Astrocyte of the spinal cord (primary cell): ENCODE results near the gene UTP20.

Experiments
- DNase-seq: peaks from one replicate; pipeline ENCODE4 v3.0.0; 2011; ENCODE audit warnings: low read depth, low spot score
- H3K4me3 ChIP-seq: 2 replicates; pipeline ENCODE4 v1.5.1; 2011; ENCODE audit warnings: low read depth, mild to moderate bottlenecking, low read length, moderate library complexity
- CTCF ChIP-seq: IDR thresholded peaks from 2 replicates; pipeline ENCODE4 v1.5.1; 2012; ENCODE audit warnings: low read depth, mild to moderate bottlenecking, low read length, inconsistent platforms
- in situ Hi-C: cut with HindIII; loops from 2 replicates; pipeline ENCODE4 v1.10.0; 2017; ENCODE audit warnings: low sequenced_read_pairs

The UTP20 gene

DNA sequence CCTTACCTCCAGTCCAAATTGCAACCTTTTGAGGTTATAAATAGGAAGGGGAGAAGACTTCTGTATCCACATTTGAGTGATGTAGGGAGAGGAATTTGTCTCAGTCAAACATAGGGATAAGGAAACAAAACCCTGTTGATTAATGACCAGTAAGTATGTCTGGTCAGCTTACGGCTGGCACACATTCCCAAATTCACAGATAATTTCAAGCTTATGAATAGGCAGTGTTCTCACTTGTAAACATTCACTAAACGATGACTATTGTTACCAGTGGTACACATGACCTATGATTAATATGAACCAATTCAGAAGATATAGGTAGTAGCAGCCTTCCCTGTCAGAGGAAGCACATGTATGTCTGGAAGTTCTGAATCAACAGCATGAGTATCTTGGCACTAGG lies 36.8 kb upstream of the UTP20 start:
- no peak for DNase-seq
- no peak overlapping the region for H3K4me3 ChIP-seq
- in situ Hi-C loops = no loop called here
- no peak for TF ChIP-seq CTCF

DNA sequence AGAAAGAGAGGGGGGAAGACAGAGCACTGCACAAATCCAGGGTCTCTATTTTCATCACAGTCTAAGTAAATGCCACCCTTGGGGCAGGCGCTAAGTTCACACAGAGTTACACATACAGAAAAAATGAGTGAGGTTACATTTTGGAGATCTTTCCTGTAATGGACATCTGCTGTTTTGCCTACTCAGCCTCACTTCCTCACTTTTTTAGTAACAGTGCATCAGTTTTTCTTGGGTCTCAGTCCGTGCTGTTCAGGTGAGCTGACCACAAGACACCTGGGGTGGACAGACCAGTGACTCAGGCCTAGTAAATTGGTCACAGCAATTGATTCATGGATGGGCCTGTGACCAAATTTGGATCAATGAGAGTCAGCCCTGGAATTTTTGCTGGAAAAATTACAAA lies 36.3 kb upstream of the UTP20 start:
- in situ Hi-C loops = no loop called here
- no peak for TF ChIP-seq CTCF
- no peak overlapping the region for H3K4me3 ChIP-seq
- DNase-seq = no peak

GRCh38 chr12:101256266-101256665 lies 23.6 kb upstream of the UTP20 start:
- H3K4me3 ChIP-seq = no peak overlapping the region
- DNase-seq = no peak
- TF ChIP-seq CTCF = no peak
- in situ Hi-C loops = no loop called here

DNA sequence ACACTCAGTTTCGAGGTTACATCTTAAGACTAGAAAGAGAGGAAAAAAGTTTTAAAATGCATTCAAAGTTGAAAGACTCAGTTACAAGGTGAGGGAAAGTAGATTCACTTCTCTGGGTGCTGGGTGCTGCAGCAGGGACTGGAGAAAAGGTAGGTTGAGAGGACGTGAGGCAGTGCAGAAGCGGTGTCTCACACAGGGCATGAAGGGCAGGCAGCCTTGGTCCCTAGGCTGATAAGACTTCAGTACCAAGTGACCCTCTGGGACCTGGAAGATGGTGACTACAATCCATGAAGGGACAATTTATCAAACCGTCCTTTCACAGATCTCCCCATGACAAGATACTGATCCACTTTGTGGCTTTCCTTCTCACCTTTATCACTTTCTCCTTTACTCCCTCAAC lies 22.5 kb upstream of the UTP20 start:
- H3K4me3 ChIP-seq = no peak overlapping the region
- TF ChIP-seq CTCF = no peak
- in situ Hi-C loops = no loop called here
- DNase-seq = no peak

GRCh38 chr12:101267111-101267510 lies 12.8 kb upstream of the UTP20 start:
- H3K4me3 ChIP-seq = no peak overlapping the region
- no peak for DNase-seq
- no peak for TF ChIP-seq CTCF
- in situ Hi-C loops = no loop called here

- in situ Hi-C loops = no loop called here
- TF ChIP-seq CTCF = no peak
- no peak for DNase-seq
- no peak overlapping the region for H3K4me3 ChIP-seq
Observed at GRCh38 chr12:101276433-101276832, 3.5 kb upstream of the UTP20 start.

GRCh38 chr12:101277443-101277842 lies 2.5 kb upstream of the UTP20 start:
- in situ Hi-C loops = no loop called here
- DNase-seq = no peak
- H3K4me3 ChIP-seq = no peak overlapping the region
- TF ChIP-seq CTCF = no peak
